Transverse colon (tissue), 4 donors: Measurements from ENCODE around the gene DCAF12L1.

Source experiments
- EP300 ChIP-seq: sonication (generic); formaldehyde crosslinking; IDR thresholded peaks from one replicate; pipeline ENCODE4 v1.6.1; 2017; ENCODE audit warnings: antibody characterized with exemption, low read depth
- POLR2A ChIP-seq: fragments of 450-650 bp; IDR thresholded peaks from one replicate; pipeline ENCODE4 v1.6.1; 2016; ENCODE audit warnings: antibody characterized with exemption, mild to moderate bottlenecking, moderate library complexity
- POLR2AphosphoS5 ChIP-seq, 3 donors: sonication (generic); formaldehyde crosslinking; IDR thresholded peaks; one replicate each; pipeline ENCODE4 v1.6.1; 2016; ENCODE audit warnings: antibody characterized with exemption in 3 of 3
- TF ChIP-seq, protein P1 (sequence below), 5 experiments: fragments of 200-600 bp in 3 of 5; fragments of 450-650 bp in 2 of 5; sonication (generic) in 3 of 5; IDR thresholded peaks; 1 replicate in 2 of 5; 2 replicates in 3 of 5; pipeline ENCODE4 v1.5.1; 2016 to 2017; ENCODE audit warnings: antibody characterized with exemption in 5 of 5, inconsistent platforms in 3 of 5, mild to moderate bottlenecking in 2 of 5, moderate library complexity in 1 of 5

DNA sequence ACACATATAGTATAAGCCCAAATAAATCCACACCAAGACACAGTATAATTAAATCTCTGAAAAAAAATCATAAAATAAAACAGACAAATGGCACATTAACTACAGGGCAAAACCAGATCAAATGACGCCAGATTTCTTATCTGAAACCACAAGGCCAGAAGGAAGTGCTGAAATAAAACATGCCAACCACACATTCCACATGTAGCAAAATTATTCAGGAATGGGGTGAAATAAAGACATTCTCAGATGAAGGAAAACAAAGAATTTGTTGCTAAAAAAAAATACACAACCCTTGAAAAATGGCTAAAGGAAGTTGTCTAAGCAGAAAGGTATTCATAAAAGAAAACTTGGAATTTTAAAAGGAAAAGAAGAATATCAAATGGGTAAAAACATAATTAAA lies 4.5 kb upstream of the DCAF12L1 start:
- TF ChIP-seq, protein P1, sequence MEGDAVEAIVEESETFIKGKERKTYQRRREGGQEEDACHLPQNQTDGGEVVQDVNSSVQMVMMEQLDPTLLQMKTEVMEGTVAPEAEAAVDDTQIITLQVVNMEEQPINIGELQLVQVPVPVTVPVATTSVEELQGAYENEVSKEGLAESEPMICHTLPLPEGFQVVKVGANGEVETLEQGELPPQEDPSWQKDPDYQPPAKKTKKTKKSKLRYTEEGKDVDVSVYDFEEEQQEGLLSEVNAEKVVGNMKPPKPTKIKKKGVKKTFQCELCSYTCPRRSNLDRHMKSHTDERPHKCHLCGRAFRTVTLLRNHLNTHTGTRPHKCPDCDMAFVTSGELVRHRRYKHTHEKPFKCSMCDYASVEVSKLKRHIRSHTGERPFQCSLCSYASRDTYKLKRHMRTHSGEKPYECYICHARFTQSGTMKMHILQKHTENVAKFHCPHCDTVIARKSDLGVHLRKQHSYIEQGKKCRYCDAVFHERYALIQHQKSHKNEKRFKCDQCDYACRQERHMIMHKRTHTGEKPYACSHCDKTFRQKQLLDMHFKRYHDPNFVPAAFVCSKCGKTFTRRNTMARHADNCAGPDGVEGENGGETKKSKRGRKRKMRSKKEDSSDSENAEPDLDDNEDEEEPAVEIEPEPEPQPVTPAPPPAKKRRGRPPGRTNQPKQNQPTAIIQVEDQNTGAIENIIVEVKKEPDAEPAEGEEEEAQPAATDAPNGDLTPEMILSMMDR (IDR thresholded peaks at IDR 0.05) = no peak
- TF ChIP-seq POLR2AphosphoS5 (IDR thresholded peaks at IDR 0.05) (no peak), EP300 (no peak), POLR2A (no peak)
